OCI-LY1 (cell line): ENCODE measurements around the gene CCL25.

Source experiments
- EZH2 ChIP-seq: fragments of 200-600 bp; sonication (generic), shearing (Covaris generic); IDR thresholded peaks from 2 replicates; pipeline ENCODE4 v1.8.0; 2017; ENCODE audit warnings: borderline replicate concordance, mixed run types, mild to moderate bottlenecking, antibody characterized with exemption, low read length, moderate library complexity, mixed read lengths
- TF ChIP-seq, protein P1 (sequence below): fragments of 200-600 bp; sonication (generic), shearing (Covaris generic); IDR thresholded peaks from 2 replicates; pipeline ENCODE4 v1.5.1; 2017; ENCODE audit warnings: mild to moderate bottlenecking, antibody characterized with exemption, low read length, moderate library complexity, mixed read lengths

DNA sequence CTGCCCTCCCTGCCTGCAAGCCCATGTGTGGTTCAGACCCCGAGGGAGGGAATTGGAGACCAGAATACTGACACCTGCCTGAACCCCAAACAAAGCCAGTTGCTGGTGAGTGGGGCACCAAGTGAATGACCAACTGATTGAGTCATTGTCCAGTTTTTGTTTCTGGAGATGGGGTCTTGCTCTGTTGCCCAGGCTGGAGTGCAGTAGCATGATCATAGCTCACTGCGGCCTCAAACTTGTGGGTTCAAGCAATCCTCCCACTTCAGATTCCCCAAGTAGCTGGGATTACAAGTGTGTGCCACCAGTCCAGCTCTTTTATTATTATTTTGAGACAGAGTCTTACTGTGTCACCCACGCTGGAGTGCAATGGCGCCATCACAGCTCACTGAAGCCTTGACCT is 4.0 kb downstream of the CCL25 start:
- TF ChIP-seq, protein P1, sequence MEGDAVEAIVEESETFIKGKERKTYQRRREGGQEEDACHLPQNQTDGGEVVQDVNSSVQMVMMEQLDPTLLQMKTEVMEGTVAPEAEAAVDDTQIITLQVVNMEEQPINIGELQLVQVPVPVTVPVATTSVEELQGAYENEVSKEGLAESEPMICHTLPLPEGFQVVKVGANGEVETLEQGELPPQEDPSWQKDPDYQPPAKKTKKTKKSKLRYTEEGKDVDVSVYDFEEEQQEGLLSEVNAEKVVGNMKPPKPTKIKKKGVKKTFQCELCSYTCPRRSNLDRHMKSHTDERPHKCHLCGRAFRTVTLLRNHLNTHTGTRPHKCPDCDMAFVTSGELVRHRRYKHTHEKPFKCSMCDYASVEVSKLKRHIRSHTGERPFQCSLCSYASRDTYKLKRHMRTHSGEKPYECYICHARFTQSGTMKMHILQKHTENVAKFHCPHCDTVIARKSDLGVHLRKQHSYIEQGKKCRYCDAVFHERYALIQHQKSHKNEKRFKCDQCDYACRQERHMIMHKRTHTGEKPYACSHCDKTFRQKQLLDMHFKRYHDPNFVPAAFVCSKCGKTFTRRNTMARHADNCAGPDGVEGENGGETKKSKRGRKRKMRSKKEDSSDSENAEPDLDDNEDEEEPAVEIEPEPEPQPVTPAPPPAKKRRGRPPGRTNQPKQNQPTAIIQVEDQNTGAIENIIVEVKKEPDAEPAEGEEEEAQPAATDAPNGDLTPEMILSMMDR = no peak
- no peak for TF ChIP-seq EZH2
